Activated T-helper 1 cell treated with anti-CD3 and anti-CD28 coated beads, Interleukin-12 subunit alpha, Interleukin-12 subunit beta, Interleukin-2, Interleukin-4 antibody, amounts not matched to agents 30 ng/mL and 10 ng/mL and 1 ng/mL, durations not matched to agents 14 hours and 24 hours and 36 hours (primary cell): ENCODE results near the gene ARHGAP15. TPM values are rescaled to one million over a fixed set of nuclear protein-coding genes. Genes with fewer than 3 reads are reported as not detected.

ENCODE experiments used
- DNase-seq: peaks from one replicate; pipeline ENCODE4 v3.0.0; 2021; ENCODE audit warnings: low spot score
- H3K27ac Mint-ChIP-seq: one replicate; pipeline ENCODE4 v1.8.0; 2021; ENCODE audit warnings: mild to moderate bottlenecking, mixed read lengths
- H3K27me3 Mint-ChIP-seq: one replicate; pipeline ENCODE4 v1.8.0; 2022; ENCODE audit warnings: mild to moderate bottlenecking, moderate library complexity, mixed read lengths; ENCODE audit not compliant: insufficient read depth
- H3K36me3 Mint-ChIP-seq: one replicate; pipeline ENCODE4 v1.8.0; 2021; ENCODE audit warnings: low read depth, mixed read lengths
- H3K4me1 Mint-ChIP-seq: one replicate; pipeline ENCODE4 v1.8.0; 2021; ENCODE audit warnings: low read depth, mixed read lengths
- H3K4me3 Mint-ChIP-seq: one replicate; pipeline ENCODE4 v1.8.0; 2021; ENCODE audit warnings: mild to moderate bottlenecking, moderate library complexity, mixed read lengths
- H3K9me3 Mint-ChIP-seq: one replicate; pipeline ENCODE4 v1.8.0; 2021; ENCODE audit warnings: mixed read lengths
- intact Hi-C: fragments of 100-400 bp; cut with micrococcal nuclease; formaldehyde crosslinking; loops from one replicate; pipeline ENCODE4 v1.15.1; 2024
- total RNA-seq: library from RNA; stranded (reverse); gene quantifications from 2 replicates; pipeline ENCODE4 v1.2.3, GENCODE V29; 2022

ARHGAP15 gene
- total RNA-seq, 1 donor from 2014 or later: 65.3 TPM

GRCh38 chr2:143710879-143711278 lies 581.7 kb downstream of the ARHGAP15 start:
- no peaks in the 10 kb centered on the region for H3K27me3 Mint-ChIP-seq
- no peak overlapping the region for H3K4me3 Mint-ChIP-seq
- intact Hi-C loops: no loop called here
- DNase-seq: no peak
- H3K4me1 Mint-ChIP-seq: peaks cover 4% of the 10 kb centered on the region
- H3K9me3 Mint-ChIP-seq: peaks cover 25% of the 10 kb centered on the region
- H3K36me3 Mint-ChIP-seq: peaks cover 61% of the 10 kb centered on the region
- H3K27ac Mint-ChIP-seq: no peak overlapping the region

DNA sequence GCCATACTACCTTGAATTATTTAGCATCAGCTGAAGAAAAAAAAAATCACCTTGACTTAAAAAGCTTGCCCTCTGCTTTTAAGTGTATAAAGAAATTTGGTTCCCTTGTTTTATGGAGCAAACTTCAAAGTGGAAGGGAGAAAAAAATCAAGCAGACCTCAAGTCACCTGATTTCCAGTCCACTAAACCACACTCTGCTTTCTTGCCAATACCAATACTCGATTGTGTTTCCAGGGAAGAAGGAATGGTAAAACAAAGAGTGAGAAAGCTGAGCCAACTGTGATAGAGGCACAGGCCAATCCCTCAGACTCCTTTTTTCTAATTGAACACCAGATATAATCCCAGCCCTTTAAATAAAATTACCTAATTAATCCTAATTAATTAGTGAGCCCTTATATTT lies 587.3 kb downstream of the ARHGAP15 start:
- Mint-ChIP-seq H3K27ac (no peak overlapping the region), H3K4me3 (no peak overlapping the region), H3K9me3 (no peaks in the 10 kb centered on the region), H3K4me1 (peaks cover 11% of the 10 kb centered on the region), H3K36me3 (peaks cover 36% of the 10 kb centered on the region), H3K27me3 (no peaks in the 10 kb centered on the region)
- intact Hi-C loops: no loop called here
- DNase-seq: no peak

- intact Hi-C loops: no loop called here
- no peak overlapping the region for H3K4me3 Mint-ChIP-seq
Observed at GRCh38 chr2:143717053-143717452, 587.8 kb downstream of the ARHGAP15 start.

DNA sequence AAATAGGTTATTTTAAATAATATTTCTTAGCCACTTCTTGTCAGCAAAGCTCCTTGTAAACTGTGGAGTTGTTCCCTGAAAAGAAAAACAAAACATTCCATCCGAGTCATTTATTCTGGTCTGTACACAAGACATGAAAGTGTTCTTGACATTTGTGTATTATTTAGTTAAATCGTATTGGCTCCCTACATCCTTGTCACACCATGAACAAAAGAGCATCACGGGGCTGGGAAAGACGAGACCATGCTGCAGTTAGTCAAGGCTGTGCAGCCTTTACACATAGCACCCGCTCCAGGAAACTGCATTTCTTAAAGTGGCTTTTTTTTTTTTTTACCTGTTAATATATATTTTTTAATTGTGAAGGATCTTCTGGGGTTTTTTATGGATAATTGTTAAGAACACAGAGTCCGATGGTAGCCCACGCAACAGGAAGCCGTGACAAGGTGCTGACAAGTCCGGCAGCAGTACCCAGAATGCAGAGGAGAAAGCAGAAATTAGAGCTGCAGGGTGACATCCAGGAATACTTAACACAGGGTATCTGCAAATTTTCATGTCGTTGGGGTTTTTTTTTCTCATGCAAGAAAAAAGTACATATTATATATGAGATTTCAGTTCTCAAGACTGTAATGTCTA lies 588.4 kb downstream of the ARHGAP15 start:
- Mint-ChIP-seq H3K9me3 (no peaks in the 10 kb centered on the region), H3K27ac (no peak overlapping the region), H3K27me3 (no peaks in the 10 kb centered on the region), H3K4me3 (no peak overlapping the region), H3K36me3 (peaks cover 29% of the 10 kb centered on the region), H3K4me1 (peaks cover 17% of the 10 kb centered on the region)
- DNase-seq: no peak
- intact Hi-C loops: no loop called here

More at GRCh38 chr2:143717053-143717452, 587.8 kb downstream of the ARHGAP15 start:
- H3K9me3 Mint-ChIP-seq: no peaks in the 10 kb centered on the region
- no peak overlapping the region for H3K27ac Mint-ChIP-seq
- peaks cover 11% of the 10 kb centered on the region for H3K4me1 Mint-ChIP-seq
- no peak for DNase-seq
- H3K27me3 Mint-ChIP-seq: no peaks in the 10 kb centered on the region
- H3K36me3 Mint-ChIP-seq: peaks cover 30% of the 10 kb centered on the region

DNA sequence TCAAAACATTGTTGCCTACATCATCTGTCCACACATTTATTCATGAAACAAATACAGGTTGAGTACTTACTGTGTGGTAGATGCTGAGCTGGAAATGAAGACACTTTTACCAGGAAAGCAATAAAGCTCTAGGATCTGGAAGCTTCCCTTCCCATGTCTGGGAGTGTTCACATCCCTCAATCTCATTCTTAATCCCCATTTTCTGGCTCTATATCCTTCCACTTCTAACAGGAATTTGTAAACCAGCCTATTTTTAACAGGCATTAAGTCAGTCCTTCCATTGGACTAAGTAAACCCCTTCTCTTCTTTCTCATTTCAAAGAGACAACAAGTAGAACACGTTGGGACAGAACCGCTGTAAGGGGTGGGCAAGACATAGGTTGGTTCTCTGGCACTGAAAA lies 589.5 kb downstream of the ARHGAP15 start:
- no peak overlapping the region for H3K4me3 Mint-ChIP-seq
- H3K27me3 Mint-ChIP-seq: no peaks in the 10 kb centered on the region
- intact Hi-C loops: no loop called here
- peaks cover 22% of the 10 kb centered on the region for H3K36me3 Mint-ChIP-seq
- H3K9me3 Mint-ChIP-seq: no peaks in the 10 kb centered on the region
- H3K4me1 Mint-ChIP-seq: peaks cover 18% of the 10 kb centered on the region
- no peak overlapping the region for H3K27ac Mint-ChIP-seq
- DNase-seq: no peak

- peaks cover 18% of the 10 kb centered on the region for H3K4me1 Mint-ChIP-seq
- H3K27ac Mint-ChIP-seq: peak overlapping the region; percentile 46
Observed at GRCh38 chr2:143719406-143719805, 590.2 kb downstream of the ARHGAP15 start.

DNA sequence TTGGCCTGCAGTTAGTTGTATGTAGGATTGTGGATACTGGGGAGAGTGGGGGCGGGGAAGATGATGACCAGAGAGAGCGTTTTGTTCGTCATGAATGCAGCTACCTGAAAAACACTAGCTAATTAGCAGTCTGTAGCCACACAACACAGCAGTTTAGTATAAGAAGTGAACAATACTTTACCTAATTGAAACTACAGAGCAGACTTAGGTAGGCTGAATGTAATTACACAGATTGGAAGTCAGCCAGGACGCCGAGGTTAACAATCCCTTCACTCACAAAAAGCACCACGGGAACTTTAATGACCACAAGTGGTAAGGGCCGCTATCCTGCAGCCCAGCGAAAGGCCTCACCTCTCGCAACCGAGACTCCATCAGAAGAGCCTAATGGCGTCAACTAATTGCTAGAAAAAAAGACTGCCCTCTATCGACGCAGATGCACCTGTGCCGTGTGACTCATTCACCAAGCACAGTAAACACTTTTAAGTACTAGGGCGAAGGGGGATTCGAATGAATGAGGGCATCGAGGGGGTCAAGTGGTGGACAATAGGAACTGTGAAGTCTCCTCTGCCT lies 591.0 kb downstream of the ARHGAP15 start:
- Mint-ChIP-seq H3K4me1 (peaks cover 18% of the 10 kb centered on the region), H3K9me3 (no peaks in the 10 kb centered on the region), H3K36me3 (peaks cover 17% of the 10 kb centered on the region), H3K4me3 (no peak overlapping the region), H3K27me3 (no peaks in the 10 kb centered on the region), H3K27ac (no peak overlapping the region)
- DNase-seq: no peak
- intact Hi-C loops: no loop called here

More at GRCh38 chr2:143719406-143719805, 590.2 kb downstream of the ARHGAP15 start:
- Mint-ChIP-seq H3K36me3 (peaks cover 22% of the 10 kb centered on the region), H3K4me3 (no peak overlapping the region), H3K9me3 (no peaks in the 10 kb centered on the region), H3K27me3 (no peaks in the 10 kb centered on the region)
- intact Hi-C loops: no loop called here
- DNase-seq: no peak

DNA sequence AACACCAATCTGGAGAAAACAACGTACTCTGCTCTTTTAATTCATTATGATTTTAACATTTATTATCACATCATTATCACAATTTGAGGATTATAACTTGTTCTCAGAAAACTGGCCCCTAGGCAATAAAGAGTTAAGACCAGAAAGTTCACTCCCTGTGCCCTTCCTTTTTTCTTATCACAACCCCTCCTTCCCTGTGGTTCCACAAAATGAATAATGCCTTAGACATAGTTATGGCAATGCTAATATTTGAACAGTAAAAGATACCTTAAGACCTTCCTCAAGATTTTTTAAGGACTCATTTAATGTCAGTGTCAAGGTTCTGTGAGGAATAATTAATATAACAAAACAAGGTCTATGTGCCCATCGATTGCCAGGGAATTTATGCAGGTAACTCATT lies 596.2 kb downstream of the ARHGAP15 start:
- H3K9me3 Mint-ChIP-seq: no peaks in the 10 kb centered on the region
- H3K4me3 Mint-ChIP-seq: no peak overlapping the region
- DNase-seq: no peak
- no peaks in the 10 kb centered on the region for H3K27me3 Mint-ChIP-seq
- peaks cover 11% of the 10 kb centered on the region for H3K36me3 Mint-ChIP-seq
- peaks cover 50% of the 10 kb centered on the region for H3K4me1 Mint-ChIP-seq
- intact Hi-C loops: loop anchor here (5.0 kb wide), 2 partner anchors 77 to 98 kb away; no protein-coding TSS in a partner anchor
- no peak overlapping the region for H3K27ac Mint-ChIP-seq

DNA sequence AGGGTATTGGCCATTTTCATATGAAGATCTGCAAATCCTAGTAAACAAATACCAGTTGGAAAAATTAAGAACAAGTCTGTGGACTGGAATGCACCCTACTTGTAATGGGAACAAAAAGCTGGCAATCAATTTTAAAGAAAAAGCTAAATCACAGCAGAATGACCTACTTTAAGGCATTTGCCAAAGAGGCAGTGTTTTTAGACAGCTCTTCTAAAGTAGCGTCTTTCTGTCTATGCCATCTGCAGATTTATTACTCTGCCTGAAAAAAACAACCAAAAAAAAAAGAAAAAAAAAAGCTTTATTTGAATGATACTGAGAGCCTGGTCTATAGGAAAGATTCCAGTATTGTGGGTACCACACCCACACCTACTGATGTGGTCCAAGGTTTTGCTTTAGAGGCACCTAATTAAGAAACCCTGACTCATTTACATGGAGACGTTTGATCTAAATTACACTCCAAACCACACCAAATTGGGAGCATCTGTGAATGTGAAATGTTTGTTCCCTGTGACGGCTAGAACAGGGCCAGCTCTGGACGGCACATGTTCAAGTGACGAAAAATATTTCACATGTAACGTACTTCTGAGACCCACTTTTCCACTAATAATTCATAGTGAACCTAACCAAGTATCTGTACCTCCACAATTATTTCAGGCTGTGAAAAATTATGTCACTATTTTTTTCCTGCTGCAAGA lies 597.1 kb downstream of the ARHGAP15 start:
- Mint-ChIP-seq H3K27ac (no peak overlapping the region), H3K9me3 (no peaks in the 10 kb centered on the region), H3K27me3 (no peaks in the 10 kb centered on the region), H3K4me1 (peaks cover 59% of the 10 kb centered on the region), H3K4me3 (no peak overlapping the region), H3K36me3 (peaks cover 10% of the 10 kb centered on the region)
- intact Hi-C loops: loop anchor here (5.0 kb wide), 2 partner anchors 76 to 99 kb away; no protein-coding TSS in a partner anchor
- no peak for DNase-seq

DNA sequence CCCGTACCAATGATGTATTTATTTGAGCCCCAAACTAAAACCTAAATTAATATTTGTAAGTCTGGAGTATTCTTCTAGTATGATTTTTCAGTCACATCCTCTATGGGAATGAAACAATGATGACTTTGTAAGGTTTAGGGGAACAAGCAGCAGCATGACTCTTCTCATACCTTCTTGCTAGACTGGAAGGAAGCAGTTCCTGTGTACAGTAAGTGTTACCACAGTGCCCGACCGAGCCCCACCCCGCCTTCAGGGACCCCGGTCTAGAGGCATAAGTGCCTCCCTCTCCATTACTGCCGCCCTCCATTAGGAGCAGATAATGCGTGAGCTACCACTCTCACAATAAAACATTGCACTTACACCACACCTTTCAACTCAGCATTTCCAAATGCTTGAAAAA lies 599.3 kb downstream of the ARHGAP15 start:
- peaks cover 7% of the 10 kb centered on the region for H3K36me3 Mint-ChIP-seq
- intact Hi-C loops: loop anchor here (5.0 kb wide), 2 partner anchors 74 to 101 kb away; no protein-coding TSS in a partner anchor
- no peaks in the 10 kb centered on the region for H3K27me3 Mint-ChIP-seq
- H3K27ac Mint-ChIP-seq: no peak overlapping the region
- peaks cover 58% of the 10 kb centered on the region for H3K4me1 Mint-ChIP-seq
- no peak for DNase-seq
- no peaks in the 10 kb centered on the region for H3K9me3 Mint-ChIP-seq
- H3K4me3 Mint-ChIP-seq: no peak overlapping the region

- Mint-ChIP-seq H3K9me3 (no peaks in the 10 kb centered on the region), H3K27me3 (no peaks in the 10 kb centered on the region), H3K4me1 (peaks cover 58% of the 10 kb centered on the region), H3K36me3 (peaks cover 10% of the 10 kb centered on the region), H3K27ac (peak overlapping the region; percentile 92), H3K4me3 (peak overlapping the region; percentile 61)
- intact Hi-C loops: loop anchor here (5.0 kb wide), 2 partner anchors 73 to 102 kb away; no protein-coding TSS in a partner anchor
- DNase-seq: no peak
Observed at GRCh38 chr2:143729296-143729814, 600.1 kb downstream of the ARHGAP15 start.

GRCh38 chr2:143730155-143730952 lies 601.1 kb downstream of the ARHGAP15 start:
- intact Hi-C loops: loop anchor here (1.0 to 5.0 kb wide), 11 partner anchors 26 to 787 kb away; partner anchors contain the start of gene ARHGAP15
- Mint-ChIP-seq H3K27me3 (no peaks in the 10 kb centered on the region), H3K9me3 (no peaks in the 10 kb centered on the region), H3K4me1 (peaks cover 58% of the 10 kb centered on the region), H3K27ac (peak overlapping the region; percentile 92), H3K4me3 (peak overlapping the region; percentile 49), H3K36me3 (peaks cover 13% of the 10 kb centered on the region)
- DNase-seq: no peak
